TTC549 (cell line): ENCODE results near the gene AGTPBP1.
"Not testable (repeated sequence)": the region's sequence is repeated elsewhere in the genome, so short reads cannot be mapped to it uniquely, and the experiment has no call there.

ENCODE experiments used
- FAIRE-seq: peaks from 2 replicates; lab custom pipeline; 2012; peaks lifted over from hg19 to GRCh38; lab: Jason Lieb, UNC

AGTPBP1 gene

GRCh38 chr9:85617141-85617670, 124.5 kb downstream of the AGTPBP1 start:
- FAIRE-seq: no peak

GRCh38 chr9:85615792-85616191, 126.0 kb downstream of the AGTPBP1 start:
- FAIRE-seq: no peak

- peak; percentile 86 for FAIRE-seq
These were observed 131.5 kb downstream of the AGTPBP1 start for GRCh38 chr9:85610074-85610860.

- FAIRE-seq: no peak
These were observed 135.8 kb downstream of the AGTPBP1 start for GRCh38 chr9:85605905-85606304.

GRCh38 chr9:85603936-85604335, 137.8 kb downstream of the AGTPBP1 start:
- FAIRE-seq: no peak

- FAIRE-seq: no peak
These were observed 139.0 kb downstream of the AGTPBP1 start for GRCh38 chr9:85602742-85603141.

GRCh38 chr9:85600675-85601263, 141.0 kb downstream of the AGTPBP1 start:
- FAIRE-seq: no peak

- FAIRE-seq: no peak
These were observed 142.1 kb downstream of the AGTPBP1 start for GRCh38 chr9:85599540-85600105.

GRCh38 chr9:85594316-85594715, 147.4 kb downstream of the AGTPBP1 start:
- FAIRE-seq: no peak

- no peak for FAIRE-seq
These were observed 155.1 kb downstream of the AGTPBP1 start for GRCh38 chr9:85586684-85587083.

GRCh38 chr9:85577353-85577952, 164.3 kb downstream of the AGTPBP1 start:
- FAIRE-seq: no peak

- peak; percentile 5 for FAIRE-seq
These were observed 165.9 kb downstream of the AGTPBP1 start for GRCh38 chr9:85575868-85576267.

GRCh38 chr9:85573546-85573945, 168.2 kb downstream of the AGTPBP1 start:
- not testable (repeated sequence) for FAIRE-seq

GRCh38 chr9:85572917-85573316, 168.8 kb downstream of the AGTPBP1 start:
- FAIRE-seq: not testable (repeated sequence)

- FAIRE-seq: no peak
These were observed 171.8 kb downstream of the AGTPBP1 start for GRCh38 chr9:85569988-85570387.

- FAIRE-seq: no peak
These were observed 182.2 kb downstream of the AGTPBP1 start for GRCh38 chr9:85559526-85559925.

GRCh38 chr9:85554349-85554748, 187.4 kb downstream of the AGTPBP1 start:
- FAIRE-seq: no peak

- FAIRE-seq: no peak
These were observed 188.3 kb downstream of the AGTPBP1 start for GRCh38 chr9:85553475-85553874.

- FAIRE-seq: no peak
These were observed 194.2 kb downstream of the AGTPBP1 start for GRCh38 chr9:85547599-85547998.

- no peak for FAIRE-seq
These were observed 198.6 kb downstream of the AGTPBP1 start for GRCh38 chr9:85543196-85543595.

GRCh38 chr9:85541876-85542275, 199.9 kb downstream of the AGTPBP1 start:
- no peak for FAIRE-seq

- FAIRE-seq: no peak
These were observed 205.2 kb downstream of the AGTPBP1 start for GRCh38 chr9:85536514-85536913.

- FAIRE-seq: no peak
These were observed 205.7 kb downstream of the AGTPBP1 start for GRCh38 chr9:85536076-85536475.
